CD4-positive, alpha-beta T cell treated with Interleukin-12 subunit alpha and Interleukin-12 subunit beta, for 1 hour (primary cell): ENCODE results near the gene HTATSF1.

Experiments used
- DNase-seq: peaks from one replicate; pipeline ENCODE4 v3.0.0-alpha.2; 2020

Gene HTATSF1

GRCh38 chrX:136497556-136498052 lies at the start of gene HTATSF1:
HTATSF1 (plus strand) TSS chrX:136497592; CDS start chrX:136497685, 93 bp downstream.
- no peak for DNase-seq

GRCh38 chrX:136447968-136448367 lies 49.4 kb upstream of the HTATSF1 start:
- no peak for DNase-seq

- no peak for DNase-seq
These were observed 47.2 kb upstream of the HTATSF1 start for GRCh38 chrX:136450050-136450830.

GRCh38 chrX:136452614-136453013 lies 44.8 kb upstream of the HTATSF1 start:
- no peak for DNase-seq

- DNase-seq: no peak
These were observed 44.3 kb upstream of the HTATSF1 start for GRCh38 chrX:136453114-136453513.

- DNase-seq: no peak
These were observed 43.6 kb upstream of the HTATSF1 start for GRCh38 chrX:136453771-136454170.

- DNase-seq: no peak
These were observed 41.3 kb upstream of the HTATSF1 start for GRCh38 chrX:136456133-136456532.

- DNase-seq: no peak
These were observed 40.0 kb upstream of the HTATSF1 start for GRCh38 chrX:136457303-136457917.

- DNase-seq: no peak
These were observed 32.8 kb upstream of the HTATSF1 start for GRCh38 chrX:136464589-136464988.

- no peak for DNase-seq
These were observed 30.1 kb upstream of the HTATSF1 start for GRCh38 chrX:136467303-136467702.

- no peak for DNase-seq
These were observed 28.8 kb upstream of the HTATSF1 start for GRCh38 chrX:136468391-136469103.

- no peak for DNase-seq
These were observed 23.7 kb upstream of the HTATSF1 start for GRCh38 chrX:136473663-136474062.

- no peak for DNase-seq
These were observed 22.2 kb upstream of the HTATSF1 start for GRCh38 chrX:136475236-136475635.

- no peak for DNase-seq
These were observed 20.9 kb upstream of the HTATSF1 start for GRCh38 chrX:136476501-136476900.

GRCh38 chrX:136477026-136477425 lies 20.4 kb upstream of the HTATSF1 start:
- DNase-seq: no peak

- DNase-seq: no peak
These were observed 17.0 kb upstream of the HTATSF1 start for GRCh38 chrX:136480383-136480782.

- DNase-seq: no peak
These were observed 9.7 kb upstream of the HTATSF1 start, which contains the start of gene BRS3 for GRCh38 chrX:136487647-136488046. BRS3 (plus strand) TSS chrX:136487947; CDS start chrX:136488115, 168 bp downstream.

GRCh38 chrX:136488706-136489105 lies 8.7 kb upstream of the HTATSF1 start:
- DNase-seq: no peak

GRCh38 chrX:136491832-136492231 lies 5.6 kb upstream of the HTATSF1 start:
- no peak for DNase-seq

- DNase-seq: no peak
These were observed 4.4 kb upstream of the HTATSF1 start for GRCh38 chrX:136493011-136493410.

GRCh38 chrX:136495043-136495442 lies 2.3 kb upstream of the HTATSF1 start:
- no peak for DNase-seq

- no peak for DNase-seq
These were observed 1.1 kb upstream of the HTATSF1 start for GRCh38 chrX:136496186-136496763.
